HG03354 (cell line): Measurements from ENCODE around the gene SNX3.

Experiments used
- ATAC-seq: cut with Tn5 transposase; IDR thresholded peaks from one replicate; pipeline ENCODE4 v1.9.1; 2021; ENCODE audit warnings: mild to moderate bottlenecking; ENCODE audit not compliant: unreplicated experiment, poor library complexity, severe bottlenecking

Gene SNX3

GRCh38 chr6:108174371-108175175 lies 86.3 kb downstream of the SNX3 start:
- ATAC-seq, result no peak

GRCh38 chr6:108171918-108172516 lies 88.8 kb downstream of the SNX3 start:
- no peak for ATAC-seq

- ATAC-seq, result no peak
Observed at GRCh38 chr6:108171291-108171917, 89.4 kb downstream of the SNX3 start.

- no peak for ATAC-seq
Observed at GRCh38 chr6:108170332-108171290, 90.2 kb downstream of the SNX3 start.

GRCh38 chr6:108169464-108170331 lies 91.1 kb downstream of the SNX3 start:
- no peak for ATAC-seq

- no peak for ATAC-seq
Observed at GRCh38 chr6:108168501-108169463, 92.1 kb downstream of the SNX3 start.

GRCh38 chr6:108168090-108168463 lies 92.8 kb downstream of the SNX3 start:
- ATAC-seq, result no peak

GRCh38 chr6:108167449-108168089 lies 93.3 kb downstream of the SNX3 start:
- ATAC-seq, result no peak

- ATAC-seq, result no peak
Observed at GRCh38 chr6:108166664-108167448, 94.0 kb downstream of the SNX3 start.

- no peak for ATAC-seq
Observed at GRCh38 chr6:108165714-108166663, 94.9 kb downstream of the SNX3 start, which contains the start of gene NR2E1. Gene NR2E1, plus strand, starts transcription at chr6:108166022. Its CDS starts 744 bp downstream, at chr6:108166766.

GRCh38 chr6:108164815-108165706 lies 95.8 kb downstream of the SNX3 start:
- no peak for ATAC-seq

GRCh38 chr6:108164543-108164814 lies 96.4 kb downstream of the SNX3 start:
- ATAC-seq, result no peak

- ATAC-seq, result no peak
Observed at GRCh38 chr6:108163644-108164542, 96.9 kb downstream of the SNX3 start.

- no peak for ATAC-seq
Observed at GRCh38 chr6:108163267-108163643, 97.6 kb downstream of the SNX3 start.
